Measurements from ENCODE around the gene PCDHA1.

The PCDHA1 gene

GRCh38 chr5:141022384-141022783 is 236.4 kb downstream of the PCDHA1 start:
- no peak for TF ChIP-seq EZH2phosphoT487 (conservative IDR thresholded peaks at IDR 0.05; ENCODE audit: low read length)
- TF ChIP-seq CTCF (IDR thresholded peaks at IDR 0.05; ENCODE audit: insufficient read depth, low read length, poor library complexity, severe bottlenecking) = no peak
- Histone ChIP-seq H3F3A (ENCODE audit: insufficient read depth) (no peaks in the 10 kb centered on the region), H3K9me2 (replicated peaks; ENCODE audit: insufficient read depth, low read length) (no peaks in the 10 kb centered on the region), H3K79me2 (ENCODE audit: insufficient read depth, low read length) (no peaks in the 10 kb centered on the region), H3K9me3 (ENCODE audit: insufficient read depth, low read length) (no peaks in the 10 kb centered on the region), H3K9ac (ENCODE audit: low read length) (no peak overlapping the region), H2AFZ (ENCODE audit: low read depth, low read length, severe bottlenecking) (no peak overlapping the region), H3K4me2 (ENCODE audit: low read depth, low read length, poor library complexity, severe bottlenecking) (no peak overlapping the region), H3K36me3 (ENCODE audit: low read length) (no peaks in the 10 kb centered on the region), H3K27ac (ENCODE audit: low read depth, low read length) (no peak overlapping the region), H3K27me3 (ENCODE audit: low read length) (no peaks in the 10 kb centered on the region), H3K4me3 (ENCODE audit: insufficient read depth, low read length, poor library complexity, severe bottlenecking) (no peak overlapping the region), H4K20me1 (ENCODE audit: low read depth, low read length) (no peaks in the 10 kb centered on the region)

- H3K79me2 ChIP-seq (ENCODE audit: insufficient read depth, low read length) = no peaks in the 10 kb centered on the region
- no peaks in the 10 kb centered on the region for H3K27me3 ChIP-seq (ENCODE audit: low read length)
- H2AFZ ChIP-seq (ENCODE audit: low read depth, low read length, severe bottlenecking) = no peak overlapping the region
- H3K4me3 ChIP-seq (ENCODE audit: insufficient read depth, low read length, poor library complexity, severe bottlenecking) = no peak overlapping the region
- H3K9me2 ChIP-seq (replicated peaks; ENCODE audit: insufficient read depth, low read length) = no peaks in the 10 kb centered on the region
- H3K27ac ChIP-seq (ENCODE audit: low read depth, low read length) = no peak overlapping the region
- no peaks in the 10 kb centered on the region for H3F3A ChIP-seq (ENCODE audit: insufficient read depth)
- no peak overlapping the region for H3K4me2 ChIP-seq (ENCODE audit: low read depth, low read length, poor library complexity, severe bottlenecking)
- no peak for TF ChIP-seq CTCF (IDR thresholded peaks at IDR 0.05; ENCODE audit: insufficient read depth, low read length, poor library complexity, severe bottlenecking)
- TF ChIP-seq EZH2phosphoT487 (conservative IDR thresholded peaks at IDR 0.05; ENCODE audit: low read length) = no peak
- H3K9me3 ChIP-seq (ENCODE audit: insufficient read depth, low read length) = no peaks in the 10 kb centered on the region
- H3K9ac ChIP-seq (ENCODE audit: low read length) = no peak overlapping the region
- H4K20me1 ChIP-seq (ENCODE audit: low read depth, low read length) = no peaks in the 10 kb centered on the region
- no peaks in the 10 kb centered on the region for H3K36me3 ChIP-seq (ENCODE audit: low read length)
These were observed 245.1 kb downstream of the PCDHA1 start for GRCh38 chr5:141031006-141031405.

- no peak overlapping the region for H2AFZ ChIP-seq (ENCODE audit: low read depth, low read length, severe bottlenecking)
- H3K4me3 ChIP-seq (ENCODE audit: insufficient read depth, low read length, poor library complexity, severe bottlenecking) = no peak overlapping the region
- H3K9me3 ChIP-seq (ENCODE audit: insufficient read depth, low read length) = no peaks in the 10 kb centered on the region
- no peaks in the 10 kb centered on the region for H3K9me2 ChIP-seq (replicated peaks; ENCODE audit: insufficient read depth, low read length)
- H3K27ac ChIP-seq (ENCODE audit: low read depth, low read length) = no peak overlapping the region
- H3K27me3 ChIP-seq (ENCODE audit: low read length) = no peaks in the 10 kb centered on the region
- H3K4me2 ChIP-seq (ENCODE audit: low read depth, low read length, poor library complexity, severe bottlenecking) = no peak overlapping the region
- no peaks in the 10 kb centered on the region for H3K36me3 ChIP-seq (ENCODE audit: low read length)
- no peak overlapping the region for H3K9ac ChIP-seq (ENCODE audit: low read length)
- no peaks in the 10 kb centered on the region for H4K20me1 ChIP-seq (ENCODE audit: low read depth, low read length)
- no peaks in the 10 kb centered on the region for H3K79me2 ChIP-seq (ENCODE audit: insufficient read depth, low read length)
- no peak for TF ChIP-seq EZH2phosphoT487 (conservative IDR thresholded peaks at IDR 0.05; ENCODE audit: low read length)
- TF ChIP-seq CTCF (IDR thresholded peaks at IDR 0.05; ENCODE audit: insufficient read depth, low read length, poor library complexity, severe bottlenecking) = no peak
- no peaks in the 10 kb centered on the region for H3F3A ChIP-seq (ENCODE audit: insufficient read depth)
These were observed 246.7 kb downstream of the PCDHA1 start for GRCh38 chr5:141032626-141033025.
